ENCODE measurements around the gene ACADSB. TPM values are rescaled to one million over a fixed set of nuclear protein-coding genes. Genes with fewer than 3 reads are reported as not detected.

The ACADSB gene
- polyA plus RNA-seq, 3 donors, result 3.9 to 14.7 (median 7.5) TPM

DNA sequence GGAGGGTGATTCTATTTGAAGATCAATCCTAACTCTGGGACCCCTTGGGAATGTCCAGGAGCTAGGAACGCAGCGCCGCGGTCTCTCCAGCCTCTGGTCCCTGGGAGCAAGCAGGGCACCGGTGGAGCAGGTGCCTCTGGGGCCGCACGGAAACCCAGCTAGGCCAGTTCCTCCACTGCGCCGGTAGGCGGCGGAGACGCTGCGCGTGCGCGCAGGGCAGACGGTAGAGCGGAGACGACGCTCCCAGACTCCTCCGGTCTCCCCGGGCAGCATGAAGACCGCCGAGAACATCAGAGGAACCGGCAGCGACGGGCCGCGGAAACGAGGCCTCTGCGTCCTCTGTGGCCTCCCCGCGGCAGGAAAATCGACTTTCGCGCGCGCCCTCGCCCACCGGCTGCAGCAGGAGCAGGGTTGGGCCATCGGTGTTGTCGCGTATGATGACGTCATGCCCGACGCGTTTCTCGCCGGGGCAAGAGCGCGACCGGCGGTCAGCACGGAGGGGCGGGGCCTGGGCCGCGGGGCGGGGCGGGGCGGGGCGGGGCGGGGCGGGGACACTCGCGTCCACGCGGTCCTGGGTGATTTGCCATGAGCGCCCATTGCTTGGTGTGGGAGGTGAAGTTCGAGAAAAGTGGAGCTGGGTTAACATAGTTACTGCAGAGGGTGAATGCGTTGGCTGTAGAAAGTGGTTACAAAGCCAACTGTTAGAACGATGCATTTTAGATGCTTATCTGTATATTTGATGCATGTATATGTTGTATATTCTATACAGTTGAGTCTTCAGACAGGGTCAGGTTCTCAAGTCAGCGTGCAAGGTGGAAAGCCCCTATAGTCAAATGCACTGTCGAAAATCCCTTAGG lies 28.4 kb upstream of the ACADSB start, which contains the start of gene PSTK:
Gene PSTK (plus strand): TSS at position 193 of the 857 bp plus-strand sequence. CDS start 79 bp downstream, at position 272.
- no peaks in the 10 kb centered on the region for H3K9me3 Mint-ChIP-seq
- H3K27ac Mint-ChIP-seq, result peak within 1 kb of the TSS; percentile 91 to 98 (median 95)
- peaks cover 7 to 9% of the 10 kb centered on the region in 2 donors for H3K36me3 Mint-ChIP-seq
- Histone ChIP-seq H3K4me3 (replicated peaks in 1 of 3; ENCODE audit: low read depth in 2 of 3, low read length in 3 of 3) (peak within 1 kb of the TSS; percentile 78 to 94 (median 79)), H3K9me3 (replicated peaks in 1 of 2; ENCODE audit: control insufficient read depth in 1 of 2, insufficient read depth in 1 of 2, low read length in 2 of 2) (no peaks in the 10 kb centered on the region), H3K4me2 (replicated peaks; ENCODE audit: extremely low read depth, low read length, poor library complexity, severe bottlenecking) (peak within 1 kb of the TSS; percentile 70), H3K79me2 (ENCODE audit: insufficient read depth, low read length) (no peaks in the 10 kb centered on the region), H3K9ac (ENCODE audit: insufficient read depth, low read length, poor library complexity, severe bottlenecking) (peak within 1 kb of the TSS; percentile 84), H3K27me3 (ENCODE audit: control insufficient read depth in 2 of 2, insufficient read depth in 2 of 2, low read length in 2 of 2) (peaks cover 3 to 6% of the 10 kb centered on the region in 2 donors), H4K20me1 (ENCODE audit: insufficient read depth, low read length) (no peaks in the 10 kb centered on the region), H3K4me1 (ENCODE audit: control insufficient read depth in 1 of 2, insufficient read depth in 2 of 2, low read length in 2 of 2) (peaks cover 14 to 16% of the 10 kb centered on the region in 2 donors), H2AFZ (ENCODE audit: insufficient read depth, low read depth, low read length, poor library complexity, severe bottlenecking) (peak within 1 kb of the TSS; percentile 93), H3K36me3 (replicated peaks in 1 of 2; ENCODE audit: control insufficient read depth in 1 of 2, insufficient read depth in 2 of 2, low read length in 2 of 2) (peaks cover 0 to 11% of the 10 kb centered on the region in 2 donors), H3K27ac (ENCODE audit: low read depth in 1 of 2, low read length in 2 of 2) (peak within 1 kb of the TSS; percentile 83 to 96)
- WGBS (ENCODE audit: insufficient coverage), result under 1% methylated on average over 45 of the region's 73 CpGs
- H3K27me3 Mint-ChIP-seq (ENCODE audit: low read depth in 3 of 3), result peaks cover 0 to 8% (median 3%) of the 10 kb centered on the region in 3 donors
- peak within 1 kb of the TSS; percentile 84 to 90 for H3K4me3 Mint-ChIP-seq
- H3K4me1 Mint-ChIP-seq, result peaks cover 13% of the 10 kb centered on the region
- peak; percentile 88 to 95 (median 95) for DNase-seq
- TF ChIP-seq, protein P1, sequence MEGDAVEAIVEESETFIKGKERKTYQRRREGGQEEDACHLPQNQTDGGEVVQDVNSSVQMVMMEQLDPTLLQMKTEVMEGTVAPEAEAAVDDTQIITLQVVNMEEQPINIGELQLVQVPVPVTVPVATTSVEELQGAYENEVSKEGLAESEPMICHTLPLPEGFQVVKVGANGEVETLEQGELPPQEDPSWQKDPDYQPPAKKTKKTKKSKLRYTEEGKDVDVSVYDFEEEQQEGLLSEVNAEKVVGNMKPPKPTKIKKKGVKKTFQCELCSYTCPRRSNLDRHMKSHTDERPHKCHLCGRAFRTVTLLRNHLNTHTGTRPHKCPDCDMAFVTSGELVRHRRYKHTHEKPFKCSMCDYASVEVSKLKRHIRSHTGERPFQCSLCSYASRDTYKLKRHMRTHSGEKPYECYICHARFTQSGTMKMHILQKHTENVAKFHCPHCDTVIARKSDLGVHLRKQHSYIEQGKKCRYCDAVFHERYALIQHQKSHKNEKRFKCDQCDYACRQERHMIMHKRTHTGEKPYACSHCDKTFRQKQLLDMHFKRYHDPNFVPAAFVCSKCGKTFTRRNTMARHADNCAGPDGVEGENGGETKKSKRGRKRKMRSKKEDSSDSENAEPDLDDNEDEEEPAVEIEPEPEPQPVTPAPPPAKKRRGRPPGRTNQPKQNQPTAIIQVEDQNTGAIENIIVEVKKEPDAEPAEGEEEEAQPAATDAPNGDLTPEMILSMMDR (IDR thresholded peaks at IDR 0.05), result peak; percentile 97
- intact Hi-C loops (cut with micrococcal nuclease), result loop anchor here (2.0 kb wide), 2 partner anchors 26 to 28 kb away; partner anchors contain the start of genes ACADSB (in 2 of the 2), C10orf88 (in 2 of the 2) and IKZF5 (in 2 of the 2)

DNA sequence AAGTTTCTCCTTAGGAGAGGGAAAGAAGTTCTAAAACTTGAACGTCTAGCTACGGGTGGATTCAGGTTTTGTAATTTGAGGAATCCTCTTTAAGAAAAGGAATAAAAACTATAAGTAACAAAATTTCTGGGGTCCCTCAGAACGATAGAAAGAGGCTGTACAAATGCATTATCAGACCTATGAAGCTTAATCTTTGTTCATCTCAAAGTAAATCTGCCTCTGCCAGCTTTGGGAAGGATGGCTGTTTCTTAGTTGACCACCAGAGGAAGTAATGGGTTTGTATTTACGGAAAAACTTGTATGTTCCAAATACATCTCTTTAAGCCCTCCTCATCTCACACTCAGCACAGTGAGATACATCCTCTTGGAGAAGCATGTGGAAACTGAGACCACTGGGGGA lies 27.7 kb upstream of the ACADSB start:
- H2AFZ ChIP-seq (ENCODE audit: insufficient read depth, low read depth, low read length, poor library complexity, severe bottlenecking), result peak overlapping the region; percentile 18
- peaks cover 3 to 6% of the 10 kb centered on the region in 2 donors for H3K27me3 ChIP-seq (ENCODE audit: control insufficient read depth in 2 of 2, insufficient read depth in 2 of 2, low read length in 2 of 2)
- peaks cover 13% of the 10 kb centered on the region for H3K4me1 Mint-ChIP-seq
- H3K36me3 ChIP-seq (replicated peaks in 1 of 2; ENCODE audit: control insufficient read depth in 1 of 2, insufficient read depth in 2 of 2, low read length in 2 of 2), result peaks cover 0 to 11% of the 10 kb centered on the region in 2 donors
- H4K20me1 ChIP-seq (ENCODE audit: insufficient read depth, low read length), result no peaks in the 10 kb centered on the region
- peaks cover 14 to 16% of the 10 kb centered on the region in 2 donors for H3K4me1 ChIP-seq (ENCODE audit: control insufficient read depth in 1 of 2, insufficient read depth in 2 of 2, low read length in 2 of 2)
- peak; percentile 10 to 12 (median 11) for DNase-seq
- no peaks in the 10 kb centered on the region for H3K9me3 Mint-ChIP-seq
- H3K4me3 Mint-ChIP-seq, result peak overlapping the region; percentile 70 to 84
- TF ChIP-seq, protein P1 (IDR thresholded peaks at IDR 0.05), result no peak
- peak overlapping the region in 4 of 7 donors; percentile 40 to 96 (median 93) for H3K27ac Mint-ChIP-seq
- no peaks in the 10 kb centered on the region for H3K79me2 ChIP-seq (ENCODE audit: insufficient read depth, low read length)
- peaks cover 9 to 11% of the 10 kb centered on the region in 2 donors for H3K36me3 Mint-ChIP-seq
- H3K27ac ChIP-seq (ENCODE audit: low read depth in 1 of 2, low read length in 2 of 2), result no peak overlapping the region
- no peaks in the 10 kb centered on the region for H3K9me3 ChIP-seq (replicated peaks in 1 of 2; ENCODE audit: control insufficient read depth in 1 of 2, insufficient read depth in 1 of 2, low read length in 2 of 2)
- H3K4me2 ChIP-seq (replicated peaks; ENCODE audit: extremely low read depth, low read length, poor library complexity, severe bottlenecking), result peak overlapping the region; percentile 41
- peaks cover 0 to 8% (median 3%) of the 10 kb centered on the region in 3 donors for H3K27me3 Mint-ChIP-seq (ENCODE audit: low read depth in 3 of 3)
- H3K9ac ChIP-seq (ENCODE audit: insufficient read depth, low read length, poor library complexity, severe bottlenecking), result no peak overlapping the region
- WGBS (ENCODE audit: insufficient coverage), result no CpG with 5 or more reads among the region's 4 CpGs
- intact Hi-C loops (cut with micrococcal nuclease), result loop anchor here (2.0 kb wide), 2 partner anchors 26 to 28 kb away; partner anchors contain the start of genes ACADSB (in 2 of the 2), C10orf88 (in 2 of the 2) and IKZF5 (in 2 of the 2)
- peak overlapping the region in 1 of 3 experiments; percentile 78 for H3K4me3 ChIP-seq (replicated peaks in 1 of 3; ENCODE audit: low read depth in 2 of 3, low read length in 3 of 3)

Data from CD14-positive monocyte (primary cell).